ENCODE measurements around the gene ABCA7. TPM values are rescaled to one million over a fixed set of nuclear protein-coding genes. Genes with fewer than 3 reads are reported as not detected.

ABCA7 gene
- total RNA-seq, 1 experiment from 2014 or later, result 91.4 TPM

DNA sequence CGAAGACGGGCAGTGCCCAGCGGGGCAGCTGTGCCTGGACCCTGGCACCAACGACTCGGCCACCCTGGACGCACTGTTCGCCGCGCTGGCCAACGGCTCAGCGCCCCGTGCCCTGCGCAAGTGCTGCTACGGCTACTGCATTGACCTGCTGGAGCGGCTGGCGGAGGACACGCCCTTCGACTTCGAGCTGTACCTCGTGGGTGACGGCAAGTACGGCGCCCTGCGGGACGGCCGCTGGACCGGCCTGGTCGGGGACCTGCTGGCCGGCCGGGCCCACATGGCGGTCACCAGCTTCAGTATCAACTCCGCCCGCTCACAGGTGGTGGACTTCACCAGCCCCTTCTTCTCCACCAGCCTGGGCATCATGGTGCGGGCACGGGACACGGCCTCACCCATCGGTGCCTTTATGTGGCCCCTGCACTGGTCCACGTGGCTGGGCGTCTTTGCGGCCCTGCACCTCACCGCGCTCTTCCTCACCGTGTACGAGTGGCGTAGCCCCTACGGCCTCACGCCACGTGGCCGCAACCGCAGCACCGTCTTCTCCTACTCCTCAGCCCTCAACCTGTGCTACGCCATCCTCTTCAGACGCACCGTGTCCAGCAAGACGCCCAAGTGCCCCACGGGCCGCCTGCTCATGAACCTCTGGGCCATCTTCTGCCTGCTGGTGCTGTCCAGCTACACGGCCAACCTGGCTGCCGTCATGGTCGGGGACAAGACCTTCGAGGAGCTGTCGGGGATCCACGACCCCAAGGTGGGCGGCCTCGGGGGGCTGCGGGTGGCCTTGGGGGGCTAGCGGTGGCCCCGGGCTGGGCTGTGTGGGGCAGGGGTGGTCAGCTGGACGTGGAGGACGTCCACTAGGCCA is 34.9 kb upstream of the ABCA7 start:
- Histone ChIP-seq H3K9me2 (ENCODE audit: insufficient read depth) (no peaks in the 10 kb centered on the region), H4K20me1 (ENCODE audit: insufficient read depth) (no peaks in the 10 kb centered on the region), H3K4me2 (ENCODE audit: low read length) (no peak overlapping the region), H3K79me2 (ENCODE audit: insufficient read depth, low read length) (no peaks in the 10 kb centered on the region), H3K9ac (ENCODE audit: low read length) (no peak overlapping the region), H3K4me1 (ENCODE audit: control insufficient read depth in 1 of 2, insufficient read depth in 2 of 2, low read length in 2 of 2) (peaks cover 3 to 10% of the 10 kb centered on the region in 2 experiments; a peak in 2 of 4 replicates), H3K27ac (ENCODE audit: low read depth, low read length) (no peak overlapping the region), H3K27me3 (ENCODE audit: insufficient read depth, low read length) (no peaks in the 10 kb centered on the region), H2AFZ (ENCODE audit: low read depth, low read length, poor library complexity, severe bottlenecking) (no peak overlapping the region), H3K9me3 (ENCODE audit: control insufficient read depth in 1 of 2, insufficient read depth in 1 of 2, low read depth in 1 of 2, low read length in 2 of 2) (no peaks in the 10 kb centered on the region), H3K4me3 (replicated peaks in 1 of 2; ENCODE audit: low read depth in 1 of 2, low read length in 2 of 2) (no peak overlapping the region), H3K36me3 (ENCODE audit: control insufficient read depth in 1 of 2, insufficient read depth in 2 of 2, low read length in 2 of 2) (no peaks in the 10 kb centered on the region)
- intact Hi-C loops (cut with micrococcal nuclease), result no loop called here
- no peak for DNase-seq (ENCODE audit: low read depth, low spot score)
- no peak for ATAC-seq
- BruUV-seq (replicated peaks), result no TSS peak
- ChIA-PET RAD21 (ENCODE audit: low non-redundant PET in 1 of 2, low total read pairs in 2 of 2, uncharacterized antibody in 2 of 2, unreplicated experiment in 2 of 2) (no interaction called here), CTCF (no interaction called here), POLR2A (no interaction called here)
- TF ChIP-seq CBX3 (IDR thresholded peaks at IDR 0.05; ENCODE audit: low read depth) (no peak), TCF7L2 (IDR thresholded peaks at IDR 0.05; ENCODE audit: borderline replicate concordance, extremely low read depth, insufficient read depth, insufficient read length) (no peak), RAD21 (IDR thresholded peaks at IDR 0.05; ENCODE audit: low read depth) (no peak), JUND (IDR thresholded peaks at IDR 0.05) (no peak), SP1 (IDR thresholded peaks at IDR 0.05; ENCODE audit: low read depth) (no peak), POLR2AphosphoS5 (IDR thresholded peaks at IDR 0.05; ENCODE audit: low read depth, low read length) (no peak), EGR1 (IDR thresholded peaks at IDR 0.05; ENCODE audit: low read depth) (no peak), POLR2A (IDR thresholded peaks at IDR 0.05; ENCODE audit: borderline replicate concordance, extremely low read depth, insufficient read depth, insufficient read length) (no peak), ELF1 (IDR thresholded peaks at IDR 0.05; ENCODE audit: borderline replicate concordance, low read depth) (no peak), REST (IDR thresholded peaks at IDR 0.05; ENCODE audit: low read depth) (no peak), FOSL1 (IDR thresholded peaks at IDR 0.05; ENCODE audit: low read depth) (no peak), CEBPB (IDR thresholded peaks at IDR 0.05; ENCODE audit: low read depth) (no peak)
- TF ChIP-seq, protein P1, sequence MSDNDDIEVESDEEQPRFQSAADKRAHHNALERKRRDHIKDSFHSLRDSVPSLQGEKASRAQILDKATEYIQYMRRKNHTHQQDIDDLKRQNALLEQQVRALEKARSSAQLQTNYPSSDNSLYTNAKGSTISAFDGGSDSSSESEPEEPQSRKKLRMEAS (IDR thresholded peaks at IDR 0.05), result no peak

Measured in HCT116 (cell line).